Cardiac muscle cell (in vitro differentiated cells and primary cell): Measurements from ENCODE around the gene GPR161. TPM values are rescaled to one million over a fixed set of nuclear protein-coding genes. Genes with fewer than 3 reads are reported as not detected.
A peak's percentile ranks its signal among the peaks of the same experiment; 100 is the strongest.
"Not testable (repeated sequence)": the region's sequence is repeated elsewhere in the genome, so short reads cannot be mapped to it uniquely, and the experiment has no call there.

Experiments
- DNase-seq, 2 donors: peaks; one replicate each; pipeline versions ENCODE4 v3.0.0 to v3.0.0-alpha.2; 2010 to 2017; ENCODE audit warnings: low read depth in 1 of 2, low spot score in 1 of 2
- H3K27ac ChIP-seq: fragments of 200-600 bp; sonication (generic); 2 replicates; pipeline ENCODE4 v1.5.1; 2016
- H3K27me3 ChIP-seq: fragments of 200-600 bp; sonication (generic); 2 replicates; pipeline ENCODE4 v1.6.0; 2016; ENCODE audit warnings: control low read depth
- H3K36me3 ChIP-seq: fragments of 200-600 bp; sonication (generic); 2 replicates; pipeline ENCODE4 v1.5.1; 2016; ENCODE audit warnings: control low read depth
- H3K4me1 ChIP-seq: fragments of 200-600 bp; sonication (generic); 2 replicates; pipeline ENCODE4 v1.8.1; 2017; ENCODE audit warnings: low read depth, mild to moderate bottlenecking, mixed run types
- H3K4me3 ChIP-seq: fragments of 200-600 bp; sonication (generic); 2 replicates; pipeline ENCODE4 v1.5.1; 2016; ENCODE audit warnings: mild to moderate bottlenecking
- H3K9me3 ChIP-seq: fragments of 200-600 bp; sonication (generic); 2 replicates; pipeline ENCODE4 v1.5.1; 2017; ENCODE audit warnings: low read depth, mild to moderate bottlenecking, control low read depth
- polyA plus RNA-seq: library from polyadenylated mRNA; unstranded; fragments of >200 nt; fragmentation: Nextera tagmentation; extraction: Ambion mirVana; gene quantifications from 2 replicates; pipeline ENCODE4 v1.2.1, GENCODE V29; 2016
- total RNA-seq: library from RNA; depleted of rRNA; stranded (reverse); fragments of >200 nt; gene quantifications from 2 replicates; pipeline ENCODE4 v1.2.3, GENCODE V29; 2016
- TF ChIP-seq, protein P1 (sequence below): IDR thresholded peaks from 2 replicates; pipeline ENCODE4 v1.5.1; 2012; ENCODE audit warnings: low read depth, mild to moderate bottlenecking, low read length

Gene GPR161
- total and polyA plus RNA-seq, 2 experiments from 2014 or later = 17.0 to 27.6 TPM

DNA sequence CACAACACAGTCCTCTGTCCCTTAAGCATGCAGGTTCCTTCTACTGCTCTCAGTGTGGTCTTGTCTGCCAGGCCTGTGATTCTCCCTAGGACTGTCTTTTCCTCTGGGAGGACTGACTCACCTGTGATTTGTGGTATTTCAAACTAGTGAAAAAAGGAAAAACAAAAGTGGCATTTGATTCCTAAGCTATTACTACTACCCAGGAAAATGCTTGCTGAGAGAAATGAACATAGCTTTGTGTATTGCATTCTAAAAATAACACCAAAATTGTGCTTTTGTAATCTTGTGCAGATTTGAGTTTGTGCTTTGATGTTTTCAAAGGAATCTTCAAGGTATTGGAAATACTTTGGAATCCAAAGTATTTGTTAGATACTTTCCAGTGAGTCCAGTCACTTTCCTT is 57.0 kb downstream of the GPR161 start:
- Histone ChIP-seq H3K27ac (peak overlapping the region; percentile 71), H3K27me3 (no peaks in the 10 kb centered on the region), H3K4me1 (no peaks in the 10 kb centered on the region), H3K36me3 (peaks cover 21% of the 10 kb centered on the region), H3K4me3 (no peak overlapping the region), H3K9me3 (no peaks in the 10 kb centered on the region)
- DNase-seq = peak in 1 of 2 donors; percentile 3
- TF ChIP-seq, protein P1, sequence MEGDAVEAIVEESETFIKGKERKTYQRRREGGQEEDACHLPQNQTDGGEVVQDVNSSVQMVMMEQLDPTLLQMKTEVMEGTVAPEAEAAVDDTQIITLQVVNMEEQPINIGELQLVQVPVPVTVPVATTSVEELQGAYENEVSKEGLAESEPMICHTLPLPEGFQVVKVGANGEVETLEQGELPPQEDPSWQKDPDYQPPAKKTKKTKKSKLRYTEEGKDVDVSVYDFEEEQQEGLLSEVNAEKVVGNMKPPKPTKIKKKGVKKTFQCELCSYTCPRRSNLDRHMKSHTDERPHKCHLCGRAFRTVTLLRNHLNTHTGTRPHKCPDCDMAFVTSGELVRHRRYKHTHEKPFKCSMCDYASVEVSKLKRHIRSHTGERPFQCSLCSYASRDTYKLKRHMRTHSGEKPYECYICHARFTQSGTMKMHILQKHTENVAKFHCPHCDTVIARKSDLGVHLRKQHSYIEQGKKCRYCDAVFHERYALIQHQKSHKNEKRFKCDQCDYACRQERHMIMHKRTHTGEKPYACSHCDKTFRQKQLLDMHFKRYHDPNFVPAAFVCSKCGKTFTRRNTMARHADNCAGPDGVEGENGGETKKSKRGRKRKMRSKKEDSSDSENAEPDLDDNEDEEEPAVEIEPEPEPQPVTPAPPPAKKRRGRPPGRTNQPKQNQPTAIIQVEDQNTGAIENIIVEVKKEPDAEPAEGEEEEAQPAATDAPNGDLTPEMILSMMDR = no peak

DNA sequence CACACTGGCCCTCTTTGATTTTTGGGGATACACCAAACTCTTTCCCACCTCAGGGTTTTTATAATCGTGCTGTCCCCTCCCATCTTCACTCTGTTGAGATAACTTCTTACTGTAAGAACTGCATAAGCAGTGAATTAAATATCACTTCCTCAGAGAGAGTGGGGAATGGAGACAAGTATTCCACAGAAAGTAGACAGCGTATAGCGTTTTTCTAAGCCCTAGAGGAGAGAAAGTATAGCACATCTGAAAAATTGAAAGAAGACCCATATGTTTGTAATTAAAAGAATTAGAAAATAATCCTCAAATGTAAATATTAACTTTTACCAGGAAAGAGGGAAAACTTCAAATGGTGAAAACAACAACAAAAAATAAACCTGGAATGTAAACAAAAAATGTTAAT is 67.3 kb downstream of the GPR161 start:
- Histone ChIP-seq H3K9me3 (no peaks in the 10 kb centered on the region), H3K27ac (no peak overlapping the region), H3K4me3 (no peak overlapping the region), H3K27me3 (no peaks in the 10 kb centered on the region), H3K36me3 (peaks cover 67% of the 10 kb centered on the region), H3K4me1 (no peaks in the 10 kb centered on the region)
- TF ChIP-seq, protein P1 = no peak
- no peak for DNase-seq

DNA sequence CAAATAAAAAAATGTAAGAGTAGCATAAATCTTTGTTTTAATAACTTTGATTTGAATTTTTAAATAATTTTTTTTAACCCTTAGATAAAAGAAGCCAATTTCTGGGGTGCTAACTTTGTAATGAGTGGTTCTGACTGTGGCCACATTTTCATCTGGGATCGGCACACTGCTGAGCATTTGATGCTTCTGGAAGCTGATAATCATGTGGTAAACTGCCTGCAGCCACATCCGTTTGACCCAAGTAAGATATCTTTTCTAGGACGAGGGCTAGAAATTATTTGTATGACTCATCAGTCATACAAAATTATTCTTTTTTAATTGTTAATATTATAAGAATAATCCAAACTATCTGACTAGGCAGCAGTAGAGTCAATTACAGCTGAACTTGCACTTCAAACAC is 71.2 kb downstream of the GPR161 start:
- no peaks in the 10 kb centered on the region for H3K9me3 ChIP-seq
- peaks cover 50% of the 10 kb centered on the region for H3K36me3 ChIP-seq
- H3K4me1 ChIP-seq = no peaks in the 10 kb centered on the region
- H3K27ac ChIP-seq = no peak overlapping the region
- DNase-seq = peak in 1 of 2 donors; percentile 42
- no peaks in the 10 kb centered on the region for H3K27me3 ChIP-seq
- TF ChIP-seq, protein P1 = no peak
- H3K4me3 ChIP-seq = no peak overlapping the region

DNA sequence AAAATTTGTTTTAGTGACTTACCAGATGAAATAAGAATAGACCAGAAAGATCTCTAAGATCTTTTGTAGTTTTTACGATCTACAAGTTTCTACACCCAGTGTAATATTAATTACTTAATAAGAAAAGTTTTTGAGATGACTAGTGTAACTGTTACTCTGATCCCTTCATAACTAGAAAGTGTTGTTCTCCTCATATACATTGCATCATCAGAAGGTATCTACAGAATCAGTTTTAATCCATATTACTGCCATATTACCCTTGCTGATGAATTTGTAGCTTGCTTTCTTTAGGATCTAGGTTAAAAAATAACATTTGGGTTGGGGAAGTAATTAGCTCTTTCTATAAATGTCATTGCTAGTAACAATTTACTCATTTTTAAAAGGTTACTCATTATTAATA is 72.5 kb downstream of the GPR161 start:
- Histone ChIP-seq H3K36me3 (peaks cover 37% of the 10 kb centered on the region), H3K4me3 (no peak overlapping the region), H3K27me3 (no peaks in the 10 kb centered on the region), H3K27ac (no peak overlapping the region), H3K4me1 (no peaks in the 10 kb centered on the region), H3K9me3 (no peaks in the 10 kb centered on the region)
- TF ChIP-seq, protein P1 = no peak
- no peak for DNase-seq

DNA sequence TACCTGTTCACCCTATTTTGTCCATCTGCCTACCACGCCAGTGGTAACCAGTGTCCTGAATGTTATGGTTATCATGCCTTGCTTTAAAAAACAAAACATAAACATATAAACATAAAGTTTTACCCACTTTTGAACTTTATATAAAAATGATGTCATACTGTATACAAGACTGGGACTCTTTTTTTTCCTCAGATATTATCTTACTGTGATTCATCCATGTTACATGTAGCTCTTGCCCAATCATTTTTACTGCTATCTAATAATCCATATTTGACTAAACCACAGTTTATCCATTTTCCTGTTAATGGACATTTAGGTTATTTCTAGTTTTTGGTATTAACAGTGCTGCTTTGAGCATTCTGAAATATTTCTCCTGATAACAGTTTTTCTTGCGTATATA is 78.8 kb downstream of the GPR161 start:
- TF ChIP-seq, protein P1 = no peak
- Histone ChIP-seq H3K4me1 (peaks cover 9% of the 10 kb centered on the region), H3K27ac (no peak overlapping the region), H3K4me3 (no peak overlapping the region), H3K36me3 (peaks cover 12% of the 10 kb centered on the region), H3K9me3 (no peaks in the 10 kb centered on the region), H3K27me3 (no peaks in the 10 kb centered on the region)
- peak in 1 of 2 donors; percentile 15 for DNase-seq

DNA sequence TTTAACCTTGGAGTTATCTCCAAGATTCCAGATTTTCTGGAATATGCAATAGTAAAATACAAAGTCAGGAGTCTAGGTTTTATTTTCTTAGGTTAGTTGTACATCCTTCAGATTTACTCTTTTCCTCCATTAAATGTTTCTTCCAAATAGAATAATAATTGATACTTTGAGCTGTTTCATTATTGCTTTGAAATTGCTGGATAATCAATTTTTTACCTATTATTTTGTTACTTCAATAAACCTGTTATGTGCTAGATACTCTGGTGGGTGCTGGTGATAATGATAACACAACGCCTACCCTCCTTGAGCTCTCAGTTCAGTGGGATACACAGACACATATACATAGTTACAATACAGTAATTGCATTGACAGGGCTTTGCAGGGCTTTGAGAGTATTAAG is 79.4 kb downstream of the GPR161 start:
- no peak for DNase-seq
- Histone ChIP-seq H3K27me3 (no peaks in the 10 kb centered on the region), H3K27ac (no peak overlapping the region), H3K36me3 (peaks cover 14% of the 10 kb centered on the region), H3K4me1 (peaks cover 11% of the 10 kb centered on the region), H3K9me3 (no peaks in the 10 kb centered on the region), H3K4me3 (no peak overlapping the region)
- TF ChIP-seq, protein P1 = no peak

DNA sequence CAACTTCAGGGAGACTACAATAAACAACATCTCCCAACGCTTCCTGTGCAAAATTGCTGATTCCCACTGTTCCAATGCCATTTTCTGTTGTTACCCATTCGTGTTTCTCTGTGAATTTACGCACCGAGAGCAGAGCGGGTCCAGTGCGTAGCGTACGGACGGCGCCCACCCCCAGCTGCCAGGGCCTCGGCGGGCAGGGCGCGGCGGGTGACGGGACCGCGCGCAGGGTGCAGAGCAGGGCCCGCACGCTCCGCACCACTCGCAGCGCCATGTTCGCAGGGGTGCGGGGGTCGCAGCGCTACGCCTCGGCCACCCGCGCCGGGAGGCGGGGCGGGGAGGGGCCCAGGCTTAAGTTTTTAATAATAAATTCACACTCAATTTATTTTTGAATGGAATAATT is 80.6 kb downstream of the GPR161 start:
- H3K9me3 ChIP-seq, H3K27ac ChIP-seq, DNase-seq, H3K27me3 ChIP-seq, H3K4me3 ChIP-seq: not testable (repeated sequence)
- peaks cover 16% of the 10 kb centered on the region for H3K4me1 ChIP-seq
- H3K36me3 ChIP-seq = peaks cover 10% of the 10 kb centered on the region
